ENCODE measurements around the gene CFAP65.

The CFAP65 gene

DNA sequence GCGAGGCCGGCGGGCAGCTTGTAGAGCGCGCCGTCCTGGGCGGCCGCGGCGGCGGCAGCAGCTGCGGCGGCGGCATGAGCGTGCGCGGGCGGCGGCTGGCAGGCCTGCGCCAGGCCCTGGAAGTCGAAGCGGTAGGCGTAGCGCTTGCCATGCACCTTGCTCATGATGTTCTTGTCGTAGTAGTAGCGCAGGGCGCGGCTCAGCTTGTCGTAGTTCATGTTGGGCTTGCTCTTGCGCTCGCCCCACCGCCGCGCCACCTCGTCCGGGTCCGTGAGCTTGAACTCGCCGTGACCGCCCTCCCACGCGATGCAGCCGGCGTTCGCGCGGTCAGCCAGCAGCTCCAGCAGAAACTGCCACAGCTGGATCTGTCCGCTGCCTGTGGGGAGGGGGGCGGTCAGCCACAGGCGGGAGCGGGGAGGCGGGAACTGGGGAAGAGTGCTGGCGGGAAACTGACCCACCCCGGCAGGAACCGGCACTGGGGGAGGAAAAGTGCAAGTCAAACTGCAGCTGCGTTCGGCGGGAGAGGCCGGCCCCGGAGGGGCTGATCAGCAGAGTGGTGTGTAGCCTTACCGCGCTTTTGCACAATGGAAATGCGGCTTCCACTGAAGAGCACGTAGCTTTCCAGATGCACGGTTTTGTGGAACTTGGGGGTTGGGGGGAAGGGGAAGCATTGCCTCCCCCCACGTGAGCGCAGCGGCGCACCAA, 59.3 kb downstream of the CFAP65 start:
- peaks cover 72 to 99% (median 94%) of the 10 kb centered on the region in 11 experiments for H3K27me3 ChIP-seq
- no peak overlapping the region for H3K4me2 ChIP-seq

DNA sequence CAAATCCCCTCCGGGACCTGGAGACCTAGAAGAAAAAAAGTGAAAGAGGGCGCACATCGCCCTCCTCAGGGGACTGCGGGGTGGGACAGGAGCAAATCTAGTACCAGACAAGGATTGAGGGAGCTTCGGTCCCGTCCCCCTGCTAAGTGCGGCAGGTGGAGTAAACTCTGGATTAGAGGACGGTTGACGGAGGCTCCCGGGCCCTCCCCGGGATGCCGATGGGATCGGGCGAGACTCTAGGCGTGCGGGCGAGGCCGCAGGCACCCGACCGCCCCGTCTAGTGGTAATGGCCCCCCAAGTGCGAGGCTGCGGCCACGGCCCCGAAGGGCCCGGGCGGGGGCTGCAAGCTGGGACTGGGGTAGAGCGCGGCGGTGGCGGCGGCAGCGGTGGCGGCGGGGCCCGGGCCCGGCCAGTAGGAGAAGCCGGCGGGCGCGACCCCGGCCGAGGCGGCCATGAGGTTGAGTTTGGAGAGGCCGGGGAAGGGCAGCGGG, 59.9 kb downstream of the CFAP65 start:
- Histone ChIP-seq H3K9ac (no peak overlapping the region), H3K27me3 (peaks cover 66 to 99% (median 93%) of the 10 kb centered on the region in 11 experiments), H3K36me3 (no peaks in the 10 kb centered on the region), H3K4me1 (peaks cover 8 to 16% (median 10%) of the 10 kb centered on the region in 10 experiments; a peak in 16 of 20 replicates), H4K20me1 (peaks cover 0 to 61% (median 47%) of the 10 kb centered on the region in 11 experiments; a peak in 16 of 22 replicates), H3K4me3 (no peak overlapping the region), H3K4me2 (no peak overlapping the region), H3K27ac (no peak overlapping the region), H3K9me3 (replicated peaks in 1 of 11) (peaks cover 0 to 10% (median 5%) of the 10 kb centered on the region in 11 experiments; a peak in 7 of 22 replicates)
- TF ChIP-seq Cebpa-rat (IDR thresholded peaks at IDR 0.05) = no peak

More for the DNA sequence above, 59.3 kb downstream of the CFAP65 start:
- H3K9me3 ChIP-seq (replicated peaks in 1 of 11) = peaks cover 0 to 10% (median 5%) of the 10 kb centered on the region in 11 experiments; a peak in 7 of 22 replicates
- no peak overlapping the region for H3K4me3 ChIP-seq
- H4K20me1 ChIP-seq = peaks cover 0 to 67% (median 48%) of the 10 kb centered on the region in 11 experiments; a peak in 16 of 22 replicates
- H3K36me3 ChIP-seq = no peaks in the 10 kb centered on the region
- no peak overlapping the region for H3K9ac ChIP-seq
- peaks cover 8 to 16% (median 10%) of the 10 kb centered on the region in 10 experiments; a peak in 16 of 20 replicates for H3K4me1 ChIP-seq
- no peak for TF ChIP-seq Cebpa-rat (IDR thresholded peaks at IDR 0.05)
- H3K27ac ChIP-seq = no peak overlapping the region

GRCh38 chr2:218980735-218981389, 60.5 kb downstream of the CFAP65 start:
- peaks cover 0 to 10% (median 5%) of the 10 kb centered on the region in 11 experiments; a peak in 7 of 22 replicates for H3K9me3 ChIP-seq (replicated peaks in 1 of 11)
- H3K4me1 ChIP-seq = peaks cover 8 to 16% (median 10%) of the 10 kb centered on the region in 10 experiments; a peak in 16 of 20 replicates
- H3K4me2 ChIP-seq = no peak overlapping the region
- no peak overlapping the region for H3K27ac ChIP-seq
- peaks cover 60 to 99% (median 92%) of the 10 kb centered on the region in 11 experiments for H3K27me3 ChIP-seq
- peaks cover 0 to 55% (median 42%) of the 10 kb centered on the region in 11 experiments; a peak in 16 of 22 replicates for H4K20me1 ChIP-seq
- no peak overlapping the region for H3K4me3 ChIP-seq
- H3K36me3 ChIP-seq = no peaks in the 10 kb centered on the region
- no peak overlapping the region for H3K9ac ChIP-seq
- TF ChIP-seq Cebpa-rat (IDR thresholded peaks at IDR 0.05) = no peak

GRCh38 chr2:218979846-218980734, 61.2 kb downstream of the CFAP65 start:
- H3K4me1 ChIP-seq = peaks cover 8 to 16% (median 10%) of the 10 kb centered on the region in 10 experiments; a peak in 16 of 20 replicates
- no peak overlapping the region for H3K9ac ChIP-seq
- peak overlapping the region; percentile 51 to 83 (median 64) for H3K4me2 ChIP-seq
- H3K4me3 ChIP-seq = peak overlapping the region in 7 of 10 experiments; percentile 1 to 52 (median 12); a peak in 6 of 20 replicates
- no peak for TF ChIP-seq Cebpa-rat (IDR thresholded peaks at IDR 0.05)
- H3K27me3 ChIP-seq = peaks cover 53 to 99% (median 90%) of the 10 kb centered on the region in 11 experiments
- H3K9me3 ChIP-seq (replicated peaks in 1 of 11) = peaks cover 0 to 10% (median 5%) of the 10 kb centered on the region in 11 experiments; a peak in 7 of 22 replicates
- H4K20me1 ChIP-seq = peaks cover 0 to 48% (median 36%) of the 10 kb centered on the region in 11 experiments; a peak in 16 of 22 replicates
- no peaks in the 10 kb centered on the region for H3K36me3 ChIP-seq
- H3K27ac ChIP-seq = no peak overlapping the region

DNA sequence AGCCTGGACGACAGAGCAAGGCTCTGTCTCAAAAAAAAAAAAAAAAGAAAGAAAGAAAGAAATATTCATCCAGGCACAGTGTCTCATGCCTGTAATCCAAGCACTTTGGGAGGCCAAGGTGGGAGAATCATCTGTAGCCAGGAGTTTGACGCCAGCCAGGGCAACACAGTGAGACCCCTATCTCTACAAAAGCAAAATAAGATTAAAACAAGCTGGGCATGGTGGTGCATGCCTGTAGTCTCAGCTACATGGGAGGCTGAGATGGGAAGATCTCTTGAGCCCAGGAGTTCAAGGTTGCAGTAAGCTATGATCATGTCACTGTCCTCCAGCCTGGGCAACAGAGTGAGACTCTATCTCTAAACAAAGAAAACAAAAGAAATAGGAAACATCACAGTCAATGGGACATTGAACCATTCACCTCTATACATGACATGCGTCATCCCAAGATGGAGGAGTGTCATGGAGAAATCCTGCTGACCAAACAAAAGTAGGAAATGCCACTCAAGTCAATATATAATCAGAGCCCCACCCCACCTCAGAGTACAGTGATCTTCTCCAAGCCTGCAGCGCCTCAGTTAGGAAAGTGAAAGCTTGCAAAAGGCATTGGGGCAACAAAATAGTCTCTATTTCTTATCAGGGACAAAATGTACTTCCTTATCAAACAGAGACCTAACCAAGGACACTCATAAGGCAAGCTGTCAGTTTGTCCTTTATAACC, 66.1 kb downstream of the CFAP65 start:
- H3K4me2 ChIP-seq = no peak overlapping the region
- H3K27me3 ChIP-seq = peaks cover 9 to 70% (median 59%) of the 10 kb centered on the region in 11 experiments; a peak in 21 of 22 replicates
- no peak overlapping the region for H3K27ac ChIP-seq
- no peaks in the 10 kb centered on the region for H3K36me3 ChIP-seq
- TF ChIP-seq Cebpa-rat (IDR thresholded peaks at IDR 0.05) = no peak
- H3K9ac ChIP-seq = no peak overlapping the region
- peaks cover 0 to 6% (median 0%) of the 10 kb centered on the region in 11 experiments; a peak in 6 of 22 replicates for H4K20me1 ChIP-seq
- no peaks in the 10 kb centered on the region for H3K9me3 ChIP-seq (replicated peaks in 1 of 11)
- H3K4me1 ChIP-seq = no peaks in the 10 kb centered on the region
- H3K4me3 ChIP-seq = no peak overlapping the region

GRCh38 chr2:218970894-218971293, 70.4 kb downstream of the CFAP65 start:
- no peak for TF ChIP-seq Cebpa-rat (IDR thresholded peaks at IDR 0.05)
- H3K27ac ChIP-seq = no peak overlapping the region
- no peaks in the 10 kb centered on the region for H3K4me1 ChIP-seq
- H3K9me3 ChIP-seq (replicated peaks in 1 of 11) = no peaks in the 10 kb centered on the region
- H3K9ac ChIP-seq = no peak overlapping the region
- no peaks in the 10 kb centered on the region for H3K36me3 ChIP-seq
- H3K4me2 ChIP-seq = no peak overlapping the region
- H3K4me3 ChIP-seq = no peak overlapping the region
- H4K20me1 ChIP-seq = peaks cover 0 to 5% (median 0%) of the 10 kb centered on the region in 11 experiments; a peak in 2 of 22 replicates
- H3K27me3 ChIP-seq = peaks cover 0 to 37% (median 24%) of the 10 kb centered on the region in 11 experiments; a peak in 12 of 22 replicates

- Histone ChIP-seq H3K36me3 (no peaks in the 10 kb centered on the region), H3K27me3 (peaks cover 52 to 73% (median 60%) of the 10 kb centered on the region in 11 experiments), H3K4me3 (no peak overlapping the region), H3K4me2 (peak overlapping the region in 4 of 11 experiments; percentile 1 to 11 (median 4); a peak in 2 of 22 replicates), H4K20me1 (peaks cover 0 to 28% (median 12%) of the 10 kb centered on the region in 11 experiments; a peak in 13 of 22 replicates), H3K9me3 (replicated peaks in 1 of 11) (peaks cover 0 to 5% (median 0%) of the 10 kb centered on the region in 11 experiments; a peak in 4 of 22 replicates), H3K9ac (no peak overlapping the region), H3K4me1 (peaks cover 9 to 19% (median 11%) of the 10 kb centered on the region in 10 experiments; a peak in 19 of 20 replicates), H3K27ac (no peak overlapping the region)
- no peak for TF ChIP-seq Cebpa-rat (IDR thresholded peaks at IDR 0.05)
These were observed 77.1 kb downstream of the CFAP65 start for GRCh38 chr2:218964041-218964771.
